HepG2 (cell line): ENCODE data around the gene KIF5B. TPM values are rescaled to one million over a fixed set of nuclear protein-coding genes. Genes with fewer than 3 reads are reported as not detected.

Experiments used
- ASH2L ChIP-seq: fragments of 300-600, 200-600 bp; sonication (generic); IDR thresholded peaks from 2 replicates; pipeline ENCODE4 v1.7.0; 2017; ENCODE audit warnings: low read depth, mild to moderate bottlenecking, moderate library complexity, mixed read lengths, low read length; ENCODE audit not compliant: insufficient read length
- CEBPB ChIP-seq: IDR thresholded peaks from 2 replicates; pipeline ENCODE4 v1.6.1; 2011; ENCODE audit warnings: low read depth, low read length, improper control_type of control experiment, borderline replicate concordance
- EP300 ChIP-seq, 3 experiments: sonication (generic) in 1 of 3; formaldehyde crosslinking in 1 of 3; IDR thresholded peaks; 2 replicates each; pipeline versions ENCODE4 v1.5.1 to v1.6.1; 2011 to 2020; ENCODE audit warnings: low read depth in 2 of 3, low read length in 2 of 3, borderline replicate concordance in 1 of 3, improper control_type of control experiment in 1 of 3, mild to moderate bottlenecking in 1 of 3, missing genetic modification reagents in 1 of 3, moderate library complexity in 1 of 3
- FOXA1 ChIP-seq, 2 experiments: fragments of 450-650 bp in 1 of 2; sonication (generic) in 1 of 2; formaldehyde crosslinking in 1 of 2; IDR thresholded peaks; 2 replicates each; pipeline versions ENCODE4 v1.4.0 to v1.6.1; 2016 to 2020; ENCODE audit warnings: missing genetic modification reagents in 1 of 2
- KMT2B ChIP-seq: IDR thresholded peaks from 2 replicates; pipeline ENCODE4 v1.6.1; 2016; ENCODE audit warnings: missing genetic modification reagents, missing compliant biosample characterization
- LCORL ChIP-seq, 2 experiments: fragments of 450-650 bp in 1 of 2; sonication (generic) in 1 of 2; formaldehyde crosslinking in 1 of 2; IDR thresholded peaks; 2 replicates each; pipeline versions ENCODE4 v1.5.0 to v1.6.1; 2017 to 2020; ENCODE audit warnings: antibody characterized with exemption in 1 of 2, missing genetic modification reagents in 1 of 2
- MAF1 ChIP-seq: sonication (generic); formaldehyde crosslinking; IDR thresholded peaks from 2 replicates; pipeline ENCODE4 v1.5.0; 2020; ENCODE audit warnings: missing genetic modification reagents, borderline replicate concordance
- MED13 ChIP-seq: sonication (generic); formaldehyde crosslinking; IDR thresholded peaks from 2 replicates; pipeline ENCODE4 v1.5.0; 2020; ENCODE audit warnings: missing genetic modification reagents
- NRL ChIP-seq: sonication (generic); formaldehyde crosslinking; IDR thresholded peaks from 2 replicates; pipeline ENCODE4 v1.5.0; 2020; ENCODE audit warnings: missing genetic modification reagents, mild to moderate bottlenecking, moderate library complexity, borderline replicate concordance
- SMAD3 ChIP-seq: sonication (generic); formaldehyde crosslinking; IDR thresholded peaks from 2 replicates; pipeline ENCODE4 v1.4.0; 2020; ENCODE audit warnings: missing genetic modification reagents
- SSRP1 ChIP-seq: IDR thresholded peaks from 2 replicates; pipeline ENCODE4 v1.6.1; 2016; ENCODE audit warnings: control low read depth
- ZNF12 ChIP-seq: sonication (generic); formaldehyde crosslinking; IDR thresholded peaks from 2 replicates; pipeline ENCODE4 v1.5.0; 2020; ENCODE audit warnings: missing genetic modification reagents
- ZNF121 ChIP-seq: sonication (generic); formaldehyde crosslinking; IDR thresholded peaks from 2 replicates; pipeline ENCODE4 v1.5.0; 2020; ENCODE audit warnings: mild to moderate bottlenecking, missing genetic modification reagents
- ZNF710 ChIP-seq: sonication (generic); formaldehyde crosslinking; IDR thresholded peaks from 2 replicates; pipeline ENCODE4 v1.5.0; 2020; ENCODE audit warnings: mild to moderate bottlenecking, missing genetic modification reagents, borderline replicate concordance
- polyA plus RNA-seq, 8 experiments: library from polyadenylated mRNA; depleted of rRNA in 3 of 8; stranded (reverse) in 7 of 8; unstranded in 1 of 8; fragments of >200 nt; fragmentation: Illumina TruSeq in 4 of 8; extraction: Trizol in 4 of 8; gene quantifications; 2 replicates each; pipeline versions ENCODE4 v1.2.1 to v1.2.3, GENCODE V29; 2011 to 2016; ENCODE audit warnings: low read depth in 4 of 8, missing spikeins in 1 of 8, mixed read lengths in 1 of 8; ENCODE audit not compliant: insufficient read depth in 1 of 8
- total RNA-seq, 5 experiments: library from RNA; depleted of rRNA; stranded (reverse); fragments of >200 nt; fragmentation: Illumina TruSeq; extraction: Trizol; gene quantifications; 2 replicates each; pipeline ENCODE4 v1.2.3, GENCODE V29; 2016; ENCODE audit warnings: low read depth in 1 of 5
- TF ChIP-seq, protein P1 (sequence below): sonication (generic); formaldehyde crosslinking; IDR thresholded peaks from 2 replicates; pipeline ENCODE4 v1.4.0; 2020; ENCODE audit warnings: missing genetic modification reagents
- TF ChIP-seq, protein P2 (sequence below): sonication (generic); formaldehyde crosslinking; IDR thresholded peaks from 2 replicates; pipeline ENCODE4 v1.8.0; 2022; ENCODE audit warnings: mild to moderate bottlenecking, missing genetic modification reagents; ENCODE audit not compliant: insufficient replicate concordance
- TF ChIP-seq, protein P3 (sequence below): sonication (generic); formaldehyde crosslinking; conservative IDR thresholded peaks from 2 replicates; pipeline ENCODE4 v1.4.0; 2020; ENCODE audit warnings: mild to moderate bottlenecking, missing genetic modification reagents, moderate library complexity

The KIF5B gene
- total and polyA plus RNA-seq, 2 of the 13 experiments (the other 11 are each of a cell fraction or from before 2014, with no cell fraction given): 34.3 to 133 TPM

GRCh38 chr10:32105782-32106382 lies 49.7 kb upstream of the KIF5B start (continued):
- TF ChIP-seq ASH2L: peak; percentile 63
- TF ChIP-seq, protein P1, sequence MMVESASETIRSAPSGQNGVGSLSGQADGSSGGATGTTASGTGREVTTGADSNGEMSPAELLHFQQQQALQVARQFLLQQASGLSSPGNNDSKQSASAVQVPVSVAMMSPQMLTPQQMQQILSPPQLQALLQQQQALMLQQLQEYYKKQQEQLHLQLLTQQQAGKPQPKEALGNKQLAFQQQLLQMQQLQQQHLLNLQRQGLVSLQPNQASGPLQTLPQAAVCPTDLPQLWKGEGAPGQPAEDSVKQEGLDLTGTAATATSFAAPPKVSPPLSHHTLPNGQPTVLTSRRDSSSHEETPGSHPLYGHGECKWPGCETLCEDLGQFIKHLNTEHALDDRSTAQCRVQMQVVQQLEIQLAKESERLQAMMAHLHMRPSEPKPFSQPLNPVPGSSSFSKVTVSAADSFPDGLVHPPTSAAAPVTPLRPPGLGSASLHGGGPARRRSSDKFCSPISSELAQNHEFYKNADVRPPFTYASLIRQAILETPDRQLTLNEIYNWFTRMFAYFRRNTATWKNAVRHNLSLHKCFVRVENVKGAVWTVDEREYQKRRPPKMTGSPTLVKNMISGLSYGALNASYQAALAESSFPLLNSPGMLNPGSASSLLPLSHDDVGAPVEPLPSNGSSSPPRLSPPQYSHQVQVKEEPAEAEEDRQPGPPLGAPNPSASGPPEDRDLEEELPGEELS: peak; percentile 83
- TF ChIP-seq FOXA1 (IDR thresholded peaks at IDR 0.05): peak; percentile 83
- peak; percentile 87 for TF ChIP-seq FOXA1 (CRISPR knock-in tag; IDR thresholded peaks at IDR 0.05)
- TF ChIP-seq, protein P2, sequence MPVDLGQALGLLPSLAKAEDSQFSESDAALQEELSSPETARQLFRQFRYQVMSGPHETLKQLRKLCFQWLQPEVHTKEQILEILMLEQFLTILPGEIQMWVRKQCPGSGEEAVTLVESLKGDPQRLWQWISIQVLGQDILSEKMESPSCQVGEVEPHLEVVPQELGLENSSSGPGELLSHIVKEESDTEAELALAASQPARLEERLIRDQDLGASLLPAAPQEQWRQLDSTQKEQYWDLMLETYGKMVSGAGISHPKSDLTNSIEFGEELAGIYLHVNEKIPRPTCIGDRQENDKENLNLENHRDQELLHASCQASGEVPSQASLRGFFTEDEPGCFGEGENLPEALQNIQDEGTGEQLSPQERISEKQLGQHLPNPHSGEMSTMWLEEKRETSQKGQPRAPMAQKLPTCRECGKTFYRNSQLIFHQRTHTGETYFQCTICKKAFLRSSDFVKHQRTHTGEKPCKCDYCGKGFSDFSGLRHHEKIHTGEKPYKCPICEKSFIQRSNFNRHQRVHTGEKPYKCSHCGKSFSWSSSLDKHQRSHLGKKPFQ (CRISPR knock-in tag): peak; percentile 53
- TF ChIP-seq LCORL (IDR thresholded peaks at IDR 0.05): no peak
- peak; percentile 79; the same call in 1 of the 2 replicates for TF ChIP-seq LCORL (CRISPR knock-in tag; IDR thresholded peaks at IDR 0.05)
- TF ChIP-seq SSRP1: no peak
- no peak for TF ChIP-seq KMT2B (CRISPR knock-in tag)
- TF ChIP-seq ZNF12 (CRISPR knock-in tag): peak; percentile 42; the same call in 1 of the 2 replicates
- peak; percentile 63; the same call in 1 of the 2 replicates for TF ChIP-seq CEBPB
- peak; percentile 74; the same call in 1 of the 2 replicates for TF ChIP-seq SMAD3
- TF ChIP-seq ZNF710 (CRISPR knock-in tag): peak; percentile 86
- TF ChIP-seq EP300 (IDR thresholded peaks at IDR 0.05; ENCODE audit: low read depth in 2 of 2, low read length in 2 of 2): peak; percentile 85 to 96; a peak in 3 of 4 replicates
- TF ChIP-seq EP300 (CRISPR knock-in tag; IDR thresholded peaks at IDR 0.05; ENCODE audit: borderline replicate concordance): peak; percentile 95
- TF ChIP-seq, protein P3, sequence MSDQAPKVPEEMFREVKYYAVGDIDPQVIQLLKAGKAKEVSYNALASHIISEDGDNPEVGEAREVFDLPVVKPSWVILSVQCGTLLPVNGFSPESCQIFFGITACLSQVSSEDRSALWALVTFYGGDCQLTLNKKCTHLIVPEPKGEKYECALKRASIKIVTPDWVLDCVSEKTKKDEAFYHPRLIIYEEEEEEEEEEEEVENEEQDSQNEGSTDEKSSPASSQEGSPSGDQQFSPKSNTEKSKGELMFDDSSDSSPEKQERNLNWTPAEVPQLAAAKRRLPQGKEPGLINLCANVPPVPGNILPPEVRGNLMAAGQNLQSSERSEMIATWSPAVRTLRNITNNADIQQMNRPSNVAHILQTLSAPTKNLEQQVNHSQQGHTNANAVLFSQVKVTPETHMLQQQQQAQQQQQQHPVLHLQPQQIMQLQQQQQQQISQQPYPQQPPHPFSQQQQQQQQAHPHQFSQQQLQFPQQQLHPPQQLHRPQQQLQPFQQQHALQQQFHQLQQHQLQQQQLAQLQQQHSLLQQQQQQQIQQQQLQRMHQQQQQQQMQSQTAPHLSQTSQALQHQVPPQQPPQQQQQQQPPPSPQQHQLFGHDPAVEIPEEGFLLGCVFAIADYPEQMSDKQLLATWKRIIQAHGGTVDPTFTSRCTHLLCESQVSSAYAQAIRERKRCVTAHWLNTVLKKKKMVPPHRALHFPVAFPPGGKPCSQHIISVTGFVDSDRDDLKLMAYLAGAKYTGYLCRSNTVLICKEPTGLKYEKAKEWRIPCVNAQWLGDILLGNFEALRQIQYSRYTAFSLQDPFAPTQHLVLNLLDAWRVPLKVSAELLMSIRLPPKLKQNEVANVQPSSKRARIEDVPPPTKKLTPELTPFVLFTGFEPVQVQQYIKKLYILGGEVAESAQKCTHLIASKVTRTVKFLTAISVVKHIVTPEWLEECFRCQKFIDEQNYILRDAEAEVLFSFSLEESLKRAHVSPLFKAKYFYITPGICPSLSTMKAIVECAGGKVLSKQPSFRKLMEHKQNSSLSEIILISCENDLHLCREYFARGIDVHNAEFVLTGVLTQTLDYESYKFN (CRISPR knock-in tag): peak; percentile 93
- TF ChIP-seq NRL (CRISPR knock-in tag): no peak
- TF ChIP-seq MAF1 (CRISPR knock-in tag): no peak
- no peak for TF ChIP-seq MED13
- peak; percentile 30 for TF ChIP-seq ZNF121 (CRISPR knock-in tag)
